T-cell (primary cell): ENCODE measurements around the gene GABRB3. TPM values are rescaled to one million over a fixed set of nuclear protein-coding genes. Genes with fewer than 3 reads are reported as not detected.

Source experiments
- ATAC-seq, 4 experiments: fragments of 200-7000 bp in 3 of 4; fragments of 150-1000 bp in 1 of 4; cut with Tn5 transposase; replicated peaks in 1 of 4; 1 replicate in 3 of 4; 2 replicates in 1 of 4; pipeline ENCODE4 v1.10.0; 2021; ENCODE audit warnings: moderate library complexity in 3 of 4, mild to moderate bottlenecking in 2 of 4, moderate number of reproducible peaks in 1 of 4
- CTCF ChIA-PET, 2 donors: fragments of 300-600 bp; sonication (Branson Sonifier 250); formaldehyde crosslinking; loops; one replicate each; lab custom pipeline; 2022; ENCODE audit warnings: antibody characterized with exemption in 2 of 2; lab: Charles Lee
- POLR2A ChIA-PET, 2 donors: fragments of 300-600 bp; sonication (Branson Sonifier 250); formaldehyde crosslinking; loops; one replicate each; lab custom pipeline; 2022; ENCODE audit warnings: antibody characterized with exemption in 2 of 2; lab: Charles Lee
- DNase-seq, 35 experiments: peaks; one replicate each; pipeline versions ENCODE4 v3.0.0 to v3.0.0-alpha.2; 2013 to 2023
- H3K27ac ChIP-seq: one replicate; pipeline ENCODE4 v1.5.1; 2013; ENCODE audit warnings: low read length
- H3K27me3 ChIP-seq, 2 experiments: replicated peaks in 1 of 2; 1 replicate in 1 of 2; 2 replicates in 1 of 2; pipeline versions ENCODE4 v1.6.1 to v1.7.0; 2013; ENCODE audit warnings: low read length in 1 of 2, mixed read lengths in 1 of 2; ENCODE audit not compliant: control insufficient read depth in 2 of 2, insufficient read depth in 2 of 2; ENCODE audit errors: extremely low read depth in 1 of 2
- H3K36me3 ChIP-seq, 2 donors: 1 replicate in 1 of 2; 2 replicates in 1 of 2; pipeline versions ENCODE4 v1.6.1 to v1.7.0; 2013; ENCODE audit warnings: low read length in 1 of 2; ENCODE audit not compliant: control insufficient read depth in 2 of 2, insufficient read depth in 1 of 2; ENCODE audit errors: extremely low read depth in 1 of 2
- H3K4me1 ChIP-seq, 2 experiments: 1 replicate in 1 of 2; 2 replicates in 1 of 2; pipeline versions ENCODE4 v1.6.1 to v1.7.0; 2013; ENCODE audit warnings: low read length in 2 of 2, mixed read lengths in 1 of 2; ENCODE audit not compliant: insufficient read depth in 2 of 2, control insufficient read depth in 1 of 2; ENCODE audit errors: extremely low read depth in 1 of 2
- H3K4me3 ChIP-seq, 2 donors: 1 replicate in 1 of 2; 2 replicates in 1 of 2; pipeline versions ENCODE4 v1.5.1 to v1.7.0; 2013; ENCODE audit warnings: mild to moderate bottlenecking in 2 of 2, low read length in 1 of 2, moderate library complexity in 1 of 2; ENCODE audit not compliant: control insufficient read depth in 1 of 2; ENCODE audit errors: extremely low read depth in 1 of 2
- H3K9me3 ChIP-seq: 2 replicates; pipeline ENCODE4 v1.7.0; 2013
- H3K27ac Mint-ChIP-seq, 2 donors: one replicate each; pipeline ENCODE4 v1.8.0; 2020 to 2021; ENCODE audit warnings: mild to moderate bottlenecking in 2 of 2, mixed read lengths in 2 of 2
- H3K27me3 Mint-ChIP-seq, 2 donors: one replicate each; pipeline ENCODE4 v1.8.0; 2021 to 2022; ENCODE audit warnings: mixed read lengths in 2 of 2
- H3K36me3 Mint-ChIP-seq: one replicate; pipeline ENCODE4 v1.8.0; 2021; ENCODE audit warnings: mixed read lengths
- H3K4me1 Mint-ChIP-seq, 3 donors: one replicate each; pipeline ENCODE4 v1.8.0; 2020 to 2022; ENCODE audit warnings: mixed read lengths in 3 of 3, mild to moderate bottlenecking in 1 of 3
- H3K4me3 Mint-ChIP-seq, 3 donors: one replicate each; pipeline ENCODE4 v1.8.0; 2020 to 2022; ENCODE audit warnings: mild to moderate bottlenecking in 3 of 3, mixed read lengths in 3 of 3, moderate library complexity in 3 of 3
- H3K9me3 Mint-ChIP-seq, 3 donors: one replicate each; pipeline ENCODE4 v1.8.0; 2020 to 2022; ENCODE audit warnings: mixed read lengths in 3 of 3
- WGBS: methylation state at CpG from one replicate; pipeline ENCODE4 v1.1.5; 2013; ENCODE audit warnings: missing lambda C conversion rate; ENCODE audit not compliant: insufficient coverage; 5-methylcytosine and 5-hydroxymethylcytosine counted together
- total RNA-seq, 35 experiments: library from RNA in 6 of 35; stranded (reverse) in 6 of 35; fragments of 120-200 nt in 1 of 35; gene quantifications; one replicate each; pipeline versions ENCODE4 v1.2.1 to v1.2.4 and lab custom pipeline; 2013 to 2026

GABRB3 gene
- total RNA-seq, 5 donors from 2014 or later (not counting 1 experiment from before 2014, with no cell fraction given) = 0.23 to 0.76 (median 0.54) TPM; not detected in 2

- Histone ChIP-seq H3K36me3 (no peaks in the 10 kb centered on the region), H3K27me3 (peaks cover 15 to 17% of the 10 kb centered on the region in 2 experiments), H3K4me1 (no peaks in the 10 kb centered on the region), H3K9me3 (no peaks in the 10 kb centered on the region), H3K27ac (no peak overlapping the region), H3K4me3 (no peak overlapping the region)
- ChIA-PET CTCF (no interaction called here), POLR2A (no interaction called here)
- Mint-ChIP-seq H3K27ac (no peak overlapping the region), H3K27me3 (peaks cover 37 to 43% of the 10 kb centered on the region in 2 donors), H3K36me3 (no peaks in the 10 kb centered on the region), H3K4me1 (peaks cover 0 to 8% (median 3%) of the 10 kb centered on the region in 3 donors), H3K4me3 (no peak overlapping the region), H3K9me3 (peaks cover 0 to 4% (median 4%) of the 10 kb centered on the region in 3 donors)
- ATAC-seq = no peak
- DNase-seq = no peak
- WGBS = 8% methylated on average over 9 of the region's 10 CpGs
Observed at GRCh38 chr15:26771168-26771567, 1.7 kb downstream of the GABRB3 start.

DNA sequence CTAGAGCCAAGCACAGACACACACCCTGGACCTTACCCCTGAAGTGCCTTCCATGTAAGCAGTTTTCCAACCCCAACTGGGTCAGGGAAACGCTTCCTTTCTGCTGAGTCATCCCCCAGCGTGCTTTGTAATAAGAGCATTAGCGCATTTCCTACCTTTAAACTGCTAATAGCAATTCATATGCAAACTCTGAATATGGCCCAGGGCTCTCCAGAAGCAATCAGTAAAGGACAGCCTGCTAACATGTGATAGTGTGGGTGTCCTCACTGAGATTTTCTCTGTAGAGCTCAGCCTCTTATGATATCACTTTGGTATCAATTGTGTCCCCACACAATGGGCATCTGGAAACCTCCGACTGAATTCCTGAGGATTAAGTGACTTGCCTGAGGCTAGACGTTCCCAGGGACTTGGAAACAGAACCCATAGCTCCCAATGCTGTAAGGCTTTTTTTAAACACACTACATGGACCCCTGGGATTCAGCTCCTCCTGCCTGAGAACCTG is 5.6 kb downstream of the GABRB3 start:
- Histone ChIP-seq H3K4me3 (no peak overlapping the region), H3K9me3 (no peaks in the 10 kb centered on the region), H3K27ac (no peak overlapping the region), H3K36me3 (no peaks in the 10 kb centered on the region), H3K4me1 (no peaks in the 10 kb centered on the region), H3K27me3 (peaks cover 8 to 13% of the 10 kb centered on the region in 2 experiments)
- Mint-ChIP-seq H3K4me1 (peaks cover 0 to 4% (median 0%) of the 10 kb centered on the region in 3 donors), H3K9me3 (peaks cover 9 to 13% (median 11%) of the 10 kb centered on the region in 3 donors), H3K27me3 (peaks cover 18 to 26% of the 10 kb centered on the region in 2 donors), H3K36me3 (no peaks in the 10 kb centered on the region), H3K4me3 (no peak overlapping the region), H3K27ac (no peak overlapping the region)
- no peak for ATAC-seq
- no peak for DNase-seq
- WGBS = 20% methylated on average over 2 of the region's 5 CpGs
- POLR2A ChIA-PET = no interaction called here
- CTCF ChIA-PET = no interaction called here

- no peaks in the 10 kb centered on the region for H3K4me1 ChIP-seq
- ChIA-PET CTCF (no interaction called here), POLR2A (no interaction called here)
- H3K4me1 Mint-ChIP-seq = no peaks in the 10 kb centered on the region
- no peaks in the 10 kb centered on the region for H3K9me3 ChIP-seq
- no peaks in the 10 kb centered on the region for H3K36me3 ChIP-seq
- no peak overlapping the region for H3K27ac Mint-ChIP-seq
- H3K4me3 ChIP-seq = no peak overlapping the region
- ATAC-seq (no peak), DNase-seq (no peak)
- H3K36me3 Mint-ChIP-seq = no peaks in the 10 kb centered on the region
- peaks cover 0 to 9% of the 10 kb centered on the region in 2 experiments for H3K27me3 ChIP-seq
- no peak overlapping the region for H3K27ac ChIP-seq
- WGBS = no CpG with 5 or more reads among the region's 1 CpG
- no peak overlapping the region for H3K4me3 Mint-ChIP-seq
- peaks cover 12 to 20% of the 10 kb centered on the region in 2 donors for H3K27me3 Mint-ChIP-seq
- peaks cover 9 to 13% (median 11%) of the 10 kb centered on the region in 3 donors for H3K9me3 Mint-ChIP-seq
Observed at GRCh38 chr15:26766262-26766661, 6.6 kb downstream of the GABRB3 start.

- H3K27me3 ChIP-seq = no peaks in the 10 kb centered on the region
- Mint-ChIP-seq H3K4me1 (no peaks in the 10 kb centered on the region), H3K36me3 (no peaks in the 10 kb centered on the region), H3K27ac (no peak overlapping the region), H3K4me3 (no peak overlapping the region), H3K9me3 (peaks cover 4 to 14% (median 14%) of the 10 kb centered on the region in 3 donors), H3K27me3 (no peaks in the 10 kb centered on the region)
- WGBS = 100% methylated on average over 2 of the region's 5 CpGs
- no peak overlapping the region for H3K27ac ChIP-seq
- no peaks in the 10 kb centered on the region for H3K9me3 ChIP-seq
- DNase-seq (no peak), ATAC-seq (no peak)
- H3K4me3 ChIP-seq = no peak overlapping the region
- POLR2A ChIA-PET = no interaction called here
- no peaks in the 10 kb centered on the region for H3K4me1 ChIP-seq
- no peaks in the 10 kb centered on the region for H3K36me3 ChIP-seq
- CTCF ChIA-PET = no interaction called here
Observed at GRCh38 chr15:26759986-26760385, 12.9 kb downstream of the GABRB3 start.

- 40% methylated on average over 1 of the region's 4 CpGs for WGBS
Observed at GRCh38 chr15:26758079-26758478, 14.8 kb downstream of the GABRB3 start.

GRCh38 chr15:26757141-26757540 is 15.7 kb downstream of the GABRB3 start:
- H3K4me1 Mint-ChIP-seq = no peaks in the 10 kb centered on the region
- ATAC-seq = no peak
- CTCF ChIA-PET = no interaction called here
- POLR2A ChIA-PET = no interaction called here
- H3K27ac ChIP-seq = no peak overlapping the region
- 70% methylated on average over 7 of the region's 8 CpGs for WGBS
- H3K27ac Mint-ChIP-seq = no peak overlapping the region
- H3K36me3 ChIP-seq = no peaks in the 10 kb centered on the region
- H3K27me3 Mint-ChIP-seq = no peaks in the 10 kb centered on the region
- H3K4me3 ChIP-seq = no peak overlapping the region
- DNase-seq = no peak
- no peaks in the 10 kb centered on the region for H3K9me3 ChIP-seq
- no peaks in the 10 kb centered on the region for H3K36me3 Mint-ChIP-seq
- H3K9me3 Mint-ChIP-seq = peaks cover 9 to 18% (median 14%) of the 10 kb centered on the region in 3 donors
- H3K4me1 ChIP-seq = no peaks in the 10 kb centered on the region
- no peak overlapping the region for H3K4me3 Mint-ChIP-seq
- no peaks in the 10 kb centered on the region for H3K27me3 ChIP-seq

More at GRCh38 chr15:26758079-26758478, 14.8 kb downstream of the GABRB3 start:
- H3K4me1 ChIP-seq = no peaks in the 10 kb centered on the region
- no peaks in the 10 kb centered on the region for H3K27me3 Mint-ChIP-seq
- H3K27me3 ChIP-seq = no peaks in the 10 kb centered on the region
- H3K9me3 Mint-ChIP-seq = peaks cover 8 to 22% (median 16%) of the 10 kb centered on the region in 3 donors
- no peaks in the 10 kb centered on the region for H3K9me3 ChIP-seq
- no peak overlapping the region for H3K4me3 Mint-ChIP-seq
- no peak overlapping the region for H3K27ac Mint-ChIP-seq
- ATAC-seq (no peak), DNase-seq (no peak)
- ChIA-PET CTCF (no interaction called here), POLR2A (no interaction called here)
- H3K4me1 Mint-ChIP-seq = no peaks in the 10 kb centered on the region
- H3K4me3 ChIP-seq = no peak overlapping the region
- H3K27ac ChIP-seq = no peak overlapping the region
- no peaks in the 10 kb centered on the region for H3K36me3 Mint-ChIP-seq
- H3K36me3 ChIP-seq = no peaks in the 10 kb centered on the region
